Esophagus squamous epithelium (tissue), 5 donors: ENCODE results near the gene SIMC1. TPM values are rescaled to one million over a fixed set of nuclear protein-coding genes. Genes with fewer than 3 reads are reported as not detected.
A peak's percentile ranks its signal among the peaks of the same experiment; 100 is the strongest.
"Not testable (repeated sequence)": the region's sequence is repeated elsewhere in the genome, so short reads cannot be mapped to it uniquely, and the experiment has no call there.

ENCODE experiments used
- DNase-seq: peaks from one replicate; lab custom pipeline; 2025; lab: John Stamatoyannopoulos, UW
- H3K27ac ChIP-seq, 4 donors: fragments of 200-600 bp; sonication (generic); one replicate each; pipeline ENCODE4 v1.5.1; 2016 to 2019; ENCODE audit warnings: mild to moderate bottlenecking in 1 of 4
- H3K27me3 ChIP-seq, 4 donors: fragments of 200-600 bp; sonication (generic); 1 replicate in 3 of 4; 2 replicates in 1 of 4; pipeline versions ENCODE4 v1.5.1 to v1.6.0; 2017 to 2021; ENCODE audit warnings: antibody characterized with exemption in 1 of 4
- H3K36me3 ChIP-seq, 3 donors: fragments of 200-600 bp; sonication (generic); one replicate each; pipeline ENCODE4 v1.5.1; 2016 to 2019
- H3K4me1 ChIP-seq, 3 donors: fragments of 200-600 bp; sonication (generic); one replicate each; pipeline ENCODE4 v1.5.1; 2017 to 2019
- H3K4me3 ChIP-seq, 4 donors: fragments of 200-600 bp; sonication (generic); 1 replicate in 3 of 4; 2 replicates in 1 of 4; pipeline ENCODE4 v1.5.1; 2016 to 2019; ENCODE audit warnings: mild to moderate bottlenecking in 2 of 4, moderate library complexity in 1 of 4
- H3K9me3 ChIP-seq, 3 donors: fragments of 200-600 bp; sonication (generic); one replicate each; pipeline ENCODE4 v1.5.1; 2016 to 2019
- CTCF ChIP-seq, 6 experiments: fragments of 450-650 bp in 4 of 6; fragments of 200-600 bp in 2 of 6; sonication (generic) in 2 of 6; IDR thresholded peaks; one replicate each; pipeline ENCODE4 v1.5.1; 2016 to 2019; ENCODE audit warnings: antibody characterized with exemption in 6 of 6, mild to moderate bottlenecking in 4 of 6, moderate library complexity in 4 of 6
- POLR2A ChIP-seq, 4 donors: fragments of 450-650 bp; IDR thresholded peaks; one replicate each; pipeline ENCODE4 v1.6.1; 2017; ENCODE audit warnings: antibody characterized with exemption in 4 of 4, mild to moderate bottlenecking in 4 of 4, moderate library complexity in 3 of 4
- WGBS, 2 donors: methylation state at CpG; one replicate each; pipeline ENCODE4 v1.1.5; 2018; 5-methylcytosine and 5-hydroxymethylcytosine counted together
- intact Hi-C: fragments of 100-400 bp; cut with DNase I; formaldehyde crosslinking; loops from one replicate; pipeline ENCODE4 v1.15.0; 2022
- total RNA-seq, 4 donors: library from RNA; depleted of rRNA; stranded (reverse); fragments of >200 nt; gene quantifications; one replicate each; pipeline ENCODE4 v1.1.0, GENCODE V29; 2016
- donor health status: DM: yes; HTN: yes; CAD: no.

Gene SIMC1
- total RNA-seq = 10 to 100 TPM in 1 of 4 donors, 1 to 10 TPM in 3; 2.2 to 11.4 (median 5.6) TPM

DNA sequence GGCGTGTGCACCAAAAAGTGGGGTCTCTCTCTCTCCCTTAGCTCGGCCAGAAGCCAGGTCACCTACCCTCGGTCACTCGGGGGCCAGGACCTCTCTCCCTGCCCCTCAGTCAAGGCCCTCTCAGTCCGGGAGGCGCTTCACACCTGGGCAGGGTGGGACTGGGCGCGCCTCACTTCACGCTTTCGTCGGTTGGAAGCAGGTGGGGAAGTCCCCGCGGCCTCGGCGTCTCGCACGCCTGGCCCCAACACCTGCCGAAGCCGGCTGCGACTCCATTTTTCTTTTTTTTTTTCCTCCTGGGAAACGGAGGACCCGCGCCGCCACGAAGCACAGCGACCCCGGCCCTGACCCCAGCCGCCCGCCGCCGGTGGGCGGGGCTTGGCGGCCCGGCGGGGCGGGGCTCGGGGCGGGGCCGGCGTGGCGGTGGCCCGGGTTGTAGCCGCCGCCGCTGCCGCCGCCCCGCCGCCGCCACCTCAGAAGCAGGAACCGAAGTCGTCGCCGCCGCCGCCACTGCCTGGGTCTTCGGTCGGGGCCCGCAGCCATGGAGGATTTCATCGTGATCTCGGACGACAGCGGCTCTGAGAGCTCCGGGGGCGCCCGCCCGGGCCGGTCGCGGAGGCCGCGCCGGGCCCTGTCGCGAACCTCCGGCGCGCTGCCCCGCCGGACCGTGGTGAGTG is at the start of gene SIMC1:
TSS of gene SIMC1 (plus strand) at position 454 of the 674 bp plus-strand sequence. CDS start at position 539, 85 bp downstream.
- H3K27ac ChIP-seq = peak within 1 kb of the TSS in 2 of 4 donors; percentile 66 to 69
- H3K9me3 ChIP-seq, H3K36me3 ChIP-seq, H3K4me1 ChIP-seq, intact Hi-C loops, DNase-seq, H3K27me3 ChIP-seq: not testable (repeated sequence)
- WGBS, 2 donors = 60% methylated on average over 2 of the region's 81 CpGs
- H3K4me3 ChIP-seq = peak within 1 kb of the TSS; percentile 46 to 73 (median 52)

GRCh38 chr5:176188506-176189193 is 49.6 kb upstream of the SIMC1 start:
- no peak for DNase-seq
- TF ChIP-seq POLR2A (IDR thresholded peaks at IDR 0.05) = no peak
- no peak for TF ChIP-seq CTCF (IDR thresholded peaks at IDR 0.05)
- Histone ChIP-seq H3K27me3 (peaks cover 0 to 34% (median 0%) of the 10 kb centered on the region in 4 donors), H3K27ac (no peak overlapping the region), H3K9me3 (no peaks in the 10 kb centered on the region), H3K4me1 (no peaks in the 10 kb centered on the region), H3K36me3 (no peaks in the 10 kb centered on the region), H3K4me3 (no peak overlapping the region)
- 87 to 91% methylated on average over 7 to 11 of the region's 11 CpGs for WGBS, 2 donors
- intact Hi-C loops = no loop called here

DNA sequence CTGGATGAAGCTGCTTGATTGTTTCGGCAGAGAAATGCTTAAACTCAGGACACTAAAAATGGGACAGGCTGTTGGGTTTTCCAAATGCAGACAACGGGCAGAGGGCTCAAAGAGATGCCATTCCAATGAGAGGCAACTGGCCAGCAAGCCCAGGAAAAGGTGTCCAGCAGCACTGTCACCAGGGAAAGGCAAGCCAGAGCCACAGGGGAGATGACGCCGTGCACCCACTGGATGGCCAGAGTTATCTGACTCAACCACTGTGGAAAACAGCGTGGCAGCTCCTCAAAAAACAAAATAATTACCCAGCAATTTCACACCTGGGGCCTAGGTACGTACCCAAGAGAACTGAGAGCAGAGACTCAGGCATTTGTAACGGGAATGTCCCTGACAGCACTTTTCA is 48.4 kb upstream of the SIMC1 start:
- Histone ChIP-seq H3K4me1 (peaks cover 0 to 5% (median 0%) of the 10 kb centered on the region in 3 donors), H3K27me3 (peaks cover 0 to 45% (median 0%) of the 10 kb centered on the region in 4 donors), H3K36me3 (no peaks in the 10 kb centered on the region), H3K4me3 (no peak overlapping the region), H3K9me3 (no peaks in the 10 kb centered on the region), H3K27ac (no peak overlapping the region)
- WGBS, 2 donors = 73% methylated on average over 6 of the region's 7 CpGs
- intact Hi-C loops = no loop called here
- TF ChIP-seq CTCF (IDR thresholded peaks at IDR 0.05) (no peak), POLR2A (IDR thresholded peaks at IDR 0.05) (no peak)
- DNase-seq = no peak

DNA sequence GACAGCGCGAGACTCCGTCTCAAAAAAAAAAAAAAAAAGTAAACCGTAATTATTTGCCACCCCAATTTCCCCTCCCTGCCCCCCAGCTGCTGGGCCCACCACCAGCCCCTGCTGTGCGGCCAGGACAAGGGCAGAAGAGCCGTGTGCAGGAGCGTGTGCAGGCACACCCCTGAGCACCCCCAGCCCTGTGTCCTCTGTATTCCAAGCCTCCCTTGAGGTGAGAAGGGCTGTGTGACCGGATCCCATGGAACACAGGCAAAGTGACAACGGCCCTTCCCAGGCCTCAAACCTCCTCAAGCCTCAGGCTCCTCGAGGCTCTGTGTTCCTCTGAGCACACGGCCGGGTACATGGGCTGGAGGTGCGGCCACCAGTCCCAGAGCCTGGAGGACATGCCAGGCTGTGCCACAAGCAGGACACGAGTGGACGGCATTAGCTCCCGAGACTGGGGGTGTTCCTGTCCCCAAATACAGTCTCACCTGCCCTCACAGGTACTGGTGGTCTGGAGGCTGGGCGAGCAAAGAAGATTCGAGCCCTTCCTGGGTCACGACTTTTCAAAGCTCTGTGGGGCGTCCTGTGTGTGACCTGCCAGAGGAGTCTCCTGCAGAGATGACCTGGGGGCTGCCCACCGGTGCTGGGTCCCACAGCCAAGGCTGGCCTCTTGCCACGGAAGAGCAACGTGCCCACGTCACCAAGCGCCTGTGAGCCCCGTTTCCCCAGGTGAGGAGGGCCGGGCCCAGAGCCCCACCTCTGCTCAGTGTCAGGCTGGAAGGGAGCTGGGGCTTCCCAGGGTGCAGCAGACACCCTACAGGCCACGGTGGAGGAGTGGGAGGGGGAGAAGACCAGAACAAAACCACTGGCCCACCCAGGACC is 47.1 kb upstream of the SIMC1 start:
- no peak for DNase-seq
- 77 to 86% methylated on average over 5 to 8 of the region's 28 CpGs for WGBS, 2 donors
- intact Hi-C loops = no loop called here
- no peak overlapping the region for H3K27ac ChIP-seq
- no peaks in the 10 kb centered on the region for H3K36me3 ChIP-seq
- H3K4me1 ChIP-seq = peaks cover 0 to 5% (median 0%) of the 10 kb centered on the region in 3 donors
- no peaks in the 10 kb centered on the region for H3K9me3 ChIP-seq
- H3K27me3 ChIP-seq = peaks cover 0 to 53% (median 0%) of the 10 kb centered on the region in 4 donors
- H3K4me3 ChIP-seq = no peak overlapping the region
- no peak for TF ChIP-seq POLR2A (IDR thresholded peaks at IDR 0.05)
- TF ChIP-seq CTCF (IDR thresholded peaks at IDR 0.05) = no peak

DNA sequence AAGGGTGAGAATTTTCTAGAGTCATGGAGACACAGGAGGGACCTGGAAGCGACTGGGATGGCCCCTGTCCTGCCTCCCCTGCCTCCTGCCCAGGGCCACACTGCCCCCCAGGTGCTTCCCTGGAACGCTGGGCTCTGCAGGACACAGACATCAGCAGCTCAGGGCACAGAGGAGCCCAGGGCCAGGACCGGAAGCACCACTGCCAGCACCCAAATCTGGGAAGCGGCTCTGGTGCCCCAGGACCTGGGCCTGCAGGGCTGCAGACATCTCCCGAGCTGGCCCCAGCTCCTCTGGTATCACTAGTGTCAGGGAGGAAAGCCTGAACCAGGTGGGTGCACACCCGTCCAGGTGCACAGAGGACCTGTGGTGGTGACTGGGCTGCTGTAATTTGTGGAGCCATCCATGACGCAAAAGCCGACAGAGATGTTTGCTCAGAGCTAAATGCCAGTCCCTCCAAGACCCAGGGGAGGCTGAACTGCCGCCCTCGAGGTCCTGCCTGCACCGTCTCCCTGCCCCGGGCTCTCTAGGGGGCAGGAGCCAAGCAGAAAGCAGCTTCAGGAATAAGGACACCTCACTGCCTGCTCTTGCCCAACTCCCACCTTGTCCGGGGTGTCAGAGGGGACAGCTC is 46.0 kb upstream of the SIMC1 start:
- peaks cover 0 to 58% (median 0%) of the 10 kb centered on the region in 4 donors for H3K27me3 ChIP-seq
- H3K4me1 ChIP-seq = peaks cover 0 to 5% (median 0%) of the 10 kb centered on the region in 3 donors
- no peak overlapping the region for H3K4me3 ChIP-seq
- 95% methylated on average over 4 of the region's 13 CpGs; no CpG with 5 or more reads in 1 of the 2 donors for WGBS, 2 donors
- H3K27ac ChIP-seq = no peak overlapping the region
- H3K9me3 ChIP-seq = no peaks in the 10 kb centered on the region
- no peak for DNase-seq
- H3K36me3 ChIP-seq = no peaks in the 10 kb centered on the region
- intact Hi-C loops = no loop called here
- TF ChIP-seq POLR2A (IDR thresholded peaks at IDR 0.05) = no peak
- no peak for TF ChIP-seq CTCF (IDR thresholded peaks at IDR 0.05)

- intact Hi-C loops, H3K4me1 ChIP-seq, H3K27ac ChIP-seq, DNase-seq, H3K9me3 ChIP-seq, H3K36me3 ChIP-seq, H3K4me3 ChIP-seq: not testable (repeated sequence)
- 0% methylated on average over 1 of the region's 5 CpGs; no CpG with 5 or more reads in 1 of the 2 donors for WGBS, 2 donors
- H3K27me3 ChIP-seq = peaks cover 0 to 63% (median 0%) of the 10 kb centered on the region in 4 donors
These were observed 45.5 kb upstream of the SIMC1 start for GRCh38 chr5:176192722-176193117.

DNA sequence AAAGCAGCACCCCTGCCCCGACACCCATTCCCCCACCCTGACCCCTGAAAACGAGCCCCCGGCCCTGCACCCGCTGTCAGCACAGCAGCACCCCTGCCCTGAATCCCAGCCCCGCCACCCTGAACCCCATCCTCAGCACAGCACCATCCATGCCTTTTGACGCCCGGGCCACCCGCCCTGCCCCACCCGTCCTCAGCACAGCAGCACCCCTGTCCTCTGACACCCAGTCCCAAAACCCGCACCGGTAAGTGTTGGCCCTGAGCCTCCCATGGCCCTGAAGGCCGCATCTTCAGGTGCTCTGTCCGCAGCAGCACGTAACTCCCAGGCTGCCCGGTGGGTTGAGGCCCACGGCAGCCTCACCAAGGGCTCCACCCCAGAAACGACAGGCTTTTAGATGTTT is 44.6 kb upstream of the SIMC1 start:
- H3K36me3 ChIP-seq, H3K27ac ChIP-seq, H3K4me3 ChIP-seq, DNase-seq, H3K4me1 ChIP-seq, H3K9me3 ChIP-seq, intact Hi-C loops: not testable (repeated sequence)
- peaks cover 0 to 73% (median under 1%) of the 10 kb centered on the region in 4 donors for H3K27me3 ChIP-seq
- 53 to 93% methylated on average over 3 of the region's 17 CpGs for WGBS, 2 donors
